Pancreas (tissue), 10 donors: ENCODE data around the gene ENO4. TPM values are rescaled to one million over a fixed set of nuclear protein-coding genes. Genes with fewer than 3 reads are reported as not detected.

Experiments
- ATAC-seq, 4 donors: fragments of 200-7000 bp; cut with Tn5 transposase; one replicate each; pipeline versions ENCODE4 v1.8.0 to v1.9.1; 2020; ENCODE audit warnings: mild to moderate bottlenecking in 4 of 4, moderate library complexity in 4 of 4
- DNase-seq, 6 donors: peaks; one replicate each; pipeline ENCODE4 v3.0.0-alpha.2; 2020
- FAIRE-seq: peaks from 2 replicates; lab custom pipeline; 2012; peaks lifted over from hg19 to GRCh38; lab: Jason Lieb, UNC
- H3K27ac ChIP-seq, 4 donors: fragments of 200-600 bp; sonication (generic); 1 replicate in 3 of 4; 2 replicates in 1 of 4; pipeline versions ENCODE4 v1.5.0 to v1.8.0; 2020
- H3K27me3 ChIP-seq, 4 donors: fragments of 200-600 bp; one replicate each; pipeline ENCODE4 v1.8.0; 2021
- H3K36me3 ChIP-seq, 3 donors: fragments of 200-600 bp; sonication (generic) in 1 of 3; one replicate each; pipeline versions ENCODE4 v1.5.0 to v1.8.0; 2020 to 2021
- H3K4me1 ChIP-seq, 3 donors: fragments of 200-600 bp; one replicate each; pipeline ENCODE4 v1.8.0; 2021
- H3K4me3 ChIP-seq, 4 donors: fragments of 200-600 bp; sonication (generic) in 2 of 4; one replicate each; pipeline versions ENCODE4 v1.5.0 to v1.8.0; 2020 to 2021
- H3K9me3 ChIP-seq, 4 donors: fragments of 200-600 bp; one replicate each; pipeline ENCODE4 v1.8.0; 2021
- WGBS, 2 donors: extraction: QIAGEN DNeasy Blood & Tissue Kit; methylation state at CpG; one replicate each; pipeline ENCODE4 v1.1.7; 2013; 5-methylcytosine and 5-hydroxymethylcytosine counted together
- intact Hi-C, 3 donors: fragments of 100-400 bp; cut with DNase I; formaldehyde crosslinking; loops; one replicate each; pipeline versions ENCODE4 v1.11.1 to v1.14.2; 2022
- polyA plus RNA-seq, 2 donors: library from polyadenylated mRNA; stranded (reverse); fragments of 200-250 nt; gene quantifications; one replicate each; pipeline ENCODE4 v1.2.3, GENCODE V29; 2013
- total RNA-seq, 6 donors: library from RNA; stranded (reverse); fragmentation: NEBNext Ultra II Directional in 4 of 6; extraction: Animal tissue kit (Norgen Biotek cat#: 25700) in 4 of 6; gene quantifications; one replicate each; pipeline versions ENCODE4 v1.2.1 to v1.2.4, GENCODE V29; 2021 to 2023
- TF ChIP-seq, protein P1 (sequence below), 4 donors: fragments of 200-600 bp; sonication (generic) in 3 of 4; IDR thresholded peaks; one replicate each; pipeline versions ENCODE4 v1.5.0 to v1.8.0; 2021; ENCODE audit warnings: antibody characterized with exemption in 4 of 4
- donor health status: healthy with polysubstance abuse.
- donor health status: DM: no; HTN: no; CAD: no; lungs with moderate emphysema.
- donor health status: DM: no; HTN: no; CAD: no.
- donor health status: control.
- donor health status: control.
- donor health status: Bipolar disorder and iron deficiency.
- donor health status: DM: yes; HTN: yes; CAD: no.
- donor health status: DM: no; HTN: no; CAD: no.
- donor health status: DM: no; HTN: no; CAD: no.
- donor health status: DM: yes; HTN: yes; CAD: no.

ENO4 gene
- total and polyA plus RNA-seq, 8 donors, result 0.15 to 0.71 (median 0.23) TPM

GRCh38 chr10:116817178-116817577 is 32.1 kb upstream of the ENO4 start:
- intact Hi-C loops, result no loop called here
- FAIRE-seq, result no peak
- no peak overlapping the region for H3K4me3 ChIP-seq
- no peak for DNase-seq
- no peak for ATAC-seq
- H3K9me3 ChIP-seq, result no peaks in the 10 kb centered on the region
- H3K27ac ChIP-seq, result no peak overlapping the region
- H3K27me3 ChIP-seq, result peaks cover 0 to 4% (median 0%) of the 10 kb centered on the region in 4 donors
- TF ChIP-seq, protein P1, sequence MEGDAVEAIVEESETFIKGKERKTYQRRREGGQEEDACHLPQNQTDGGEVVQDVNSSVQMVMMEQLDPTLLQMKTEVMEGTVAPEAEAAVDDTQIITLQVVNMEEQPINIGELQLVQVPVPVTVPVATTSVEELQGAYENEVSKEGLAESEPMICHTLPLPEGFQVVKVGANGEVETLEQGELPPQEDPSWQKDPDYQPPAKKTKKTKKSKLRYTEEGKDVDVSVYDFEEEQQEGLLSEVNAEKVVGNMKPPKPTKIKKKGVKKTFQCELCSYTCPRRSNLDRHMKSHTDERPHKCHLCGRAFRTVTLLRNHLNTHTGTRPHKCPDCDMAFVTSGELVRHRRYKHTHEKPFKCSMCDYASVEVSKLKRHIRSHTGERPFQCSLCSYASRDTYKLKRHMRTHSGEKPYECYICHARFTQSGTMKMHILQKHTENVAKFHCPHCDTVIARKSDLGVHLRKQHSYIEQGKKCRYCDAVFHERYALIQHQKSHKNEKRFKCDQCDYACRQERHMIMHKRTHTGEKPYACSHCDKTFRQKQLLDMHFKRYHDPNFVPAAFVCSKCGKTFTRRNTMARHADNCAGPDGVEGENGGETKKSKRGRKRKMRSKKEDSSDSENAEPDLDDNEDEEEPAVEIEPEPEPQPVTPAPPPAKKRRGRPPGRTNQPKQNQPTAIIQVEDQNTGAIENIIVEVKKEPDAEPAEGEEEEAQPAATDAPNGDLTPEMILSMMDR (IDR thresholded peaks at IDR 0.05), result no peak
- H3K36me3 ChIP-seq, result peaks cover 0 to 5% (median 0%) of the 10 kb centered on the region in 3 donors
- H3K4me1 ChIP-seq, result no peaks in the 10 kb centered on the region
- WGBS, 2 donors, result 30 to 31% methylated on average over 10 of the region's 10 CpGs

- H3K4me1 ChIP-seq, result no peaks in the 10 kb centered on the region
- H3K4me3 ChIP-seq, result no peak overlapping the region
- H3K27ac ChIP-seq, result no peak overlapping the region
- no peaks in the 10 kb centered on the region for H3K9me3 ChIP-seq
- TF ChIP-seq, protein P1 (IDR thresholded peaks at IDR 0.05), result no peak
- intact Hi-C loops, result no loop called here
- 51 to 58% methylated on average over 8 of the region's 8 CpGs for WGBS, 2 donors
- H3K27me3 ChIP-seq, result peaks cover 0 to 4% (median 0%) of the 10 kb centered on the region in 4 donors
- FAIRE-seq (no peak), ATAC-seq (peak in 1 of 4 donors; percentile 9), DNase-seq (no peak)
- H3K36me3 ChIP-seq, result peaks cover 0 to 5% (median 0%) of the 10 kb centered on the region in 3 donors
Measured at GRCh38 chr10:116817780-116818343, 31.4 kb upstream of the ENO4 start.

GRCh38 chr10:116819999-116820677 is 29.2 kb upstream of the ENO4 start:
- WGBS, 2 donors, result 82 to 91% methylated on average over 6 of the region's 6 CpGs
- FAIRE-seq (no peak), ATAC-seq (no peak), DNase-seq (no peak)
- H3K27ac ChIP-seq, result no peak overlapping the region
- H3K27me3 ChIP-seq, result peaks cover 0 to 4% (median 0%) of the 10 kb centered on the region in 4 donors
- intact Hi-C loops, result no loop called here
- TF ChIP-seq, protein P1 (IDR thresholded peaks at IDR 0.05), result no peak
- no peaks in the 10 kb centered on the region for H3K9me3 ChIP-seq
- H3K36me3 ChIP-seq, result peaks cover 0 to 5% (median 0%) of the 10 kb centered on the region in 3 donors
- H3K4me3 ChIP-seq, result no peak overlapping the region
- no peaks in the 10 kb centered on the region for H3K4me1 ChIP-seq

DNA sequence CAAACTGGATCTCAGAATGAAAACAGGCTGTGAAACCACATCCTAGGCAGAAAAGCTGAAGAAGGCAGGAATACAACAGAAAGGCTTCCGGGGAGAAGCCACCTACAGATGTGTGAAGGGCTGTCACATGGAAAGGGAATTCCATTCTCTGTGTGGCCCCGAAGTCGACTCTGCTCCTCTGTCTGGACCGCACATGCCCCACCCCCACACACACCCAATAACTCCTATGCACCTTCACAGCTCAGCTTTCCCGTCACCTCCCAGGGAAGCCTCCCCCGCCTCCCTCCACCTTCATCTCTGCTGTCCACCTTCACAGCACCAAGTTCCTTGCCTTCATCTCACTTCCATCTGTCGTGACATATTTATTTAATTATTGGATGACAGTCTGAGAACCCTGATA is 23.4 kb upstream of the ENO4 start:
- Histone ChIP-seq H3K27ac (no peak overlapping the region), H3K4me3 (no peak overlapping the region), H3K9me3 (no peaks in the 10 kb centered on the region), H3K4me1 (no peaks in the 10 kb centered on the region), H3K36me3 (peaks cover 0 to 5% (median 0%) of the 10 kb centered on the region in 3 donors), H3K27me3 (no peaks in the 10 kb centered on the region)
- intact Hi-C loops, result no loop called here
- WGBS, 2 donors, result 67 to 71% methylated on average over 7 of the region's 7 CpGs
- ATAC-seq (no peak), DNase-seq (no peak), FAIRE-seq (no peak)
- TF ChIP-seq, protein P1 (IDR thresholded peaks at IDR 0.05), result no peak

- peaks cover 0 to 2% (median 0%) of the 10 kb centered on the region in 3 donors for H3K36me3 ChIP-seq
- DNase-seq (no peak), ATAC-seq (no peak), FAIRE-seq (no peak)
- H3K4me1 ChIP-seq, result no peaks in the 10 kb centered on the region
- intact Hi-C loops, result no loop called here
- WGBS, 2 donors, result 87 to 91% methylated on average over 7 of the region's 7 CpGs
- H3K9me3 ChIP-seq, result no peaks in the 10 kb centered on the region
- H3K4me3 ChIP-seq, result no peak overlapping the region
- H3K27ac ChIP-seq, result no peak overlapping the region
- H3K27me3 ChIP-seq, result no peaks in the 10 kb centered on the region
- TF ChIP-seq, protein P1 (IDR thresholded peaks at IDR 0.05), result no peak
Measured at GRCh38 chr10:116826803-116827202, 22.5 kb upstream of the ENO4 start.
